Parathyroid adenoma (tissue), 2 donors: ENCODE results near the gene PHF14.

Source experiments
- H2AFZ ChIP-seq: fragments of 300-600 bp; sonication (generic); one replicate; pipeline ENCODE4 v1.7.0; 2017; ENCODE audit warnings: antibody characterized with exemption, mild to moderate bottlenecking
- H3K27ac ChIP-seq: fragments of 300-600 bp; sonication (generic); one replicate; pipeline ENCODE4 v1.7.0; 2017
- H3K27me3 ChIP-seq: fragments of 300-600 bp; sonication (generic); one replicate; pipeline ENCODE4 v1.7.0; 2017; ENCODE audit warnings: low read length; ENCODE audit not compliant: control insufficient read depth, insufficient read depth
- H3K36me3 ChIP-seq: fragments of 300-600 bp; sonication (generic); one replicate; pipeline ENCODE4 v1.7.0; 2017; ENCODE audit warnings: low read length; ENCODE audit not compliant: control insufficient read depth, insufficient read depth
- H3K4me1 ChIP-seq: fragments of 300-600 bp; sonication (generic); one replicate; pipeline ENCODE4 v1.7.0; 2017; ENCODE audit warnings: control low read depth
- H3K4me2 ChIP-seq: fragments of 300-600 bp; sonication (generic); one replicate; pipeline ENCODE4 v1.7.0; 2017; ENCODE audit warnings: low read length
- H3K4me3 ChIP-seq: fragments of 300-600 bp; sonication (generic); one replicate; pipeline ENCODE4 v1.7.0; 2017; ENCODE audit warnings: low read depth, low read length
- H3K79me2 ChIP-seq: fragments of 300-600 bp; sonication (generic); one replicate; pipeline ENCODE4 v1.7.0; 2017; ENCODE audit warnings: control low read depth
- H3K9ac ChIP-seq: fragments of 300-600 bp; sonication (generic); one replicate; pipeline ENCODE4 v1.7.0; 2017; ENCODE audit warnings: mild to moderate bottlenecking
- H3K9me3 ChIP-seq: fragments of 300-600 bp; sonication (generic); one replicate; pipeline ENCODE4 v1.7.0; 2017; ENCODE audit warnings: low read length; ENCODE audit not compliant: control insufficient read depth
- TF ChIP-seq, protein P1 (sequence below): fragments of 300-600 bp; sonication (generic); IDR thresholded peaks from one replicate; pipeline ENCODE4 v1.7.0; 2017; ENCODE audit warnings: antibody characterized with exemption, mild to moderate bottlenecking
- donor health status: primary hyperparathyroidism.

Gene PHF14

DNA sequence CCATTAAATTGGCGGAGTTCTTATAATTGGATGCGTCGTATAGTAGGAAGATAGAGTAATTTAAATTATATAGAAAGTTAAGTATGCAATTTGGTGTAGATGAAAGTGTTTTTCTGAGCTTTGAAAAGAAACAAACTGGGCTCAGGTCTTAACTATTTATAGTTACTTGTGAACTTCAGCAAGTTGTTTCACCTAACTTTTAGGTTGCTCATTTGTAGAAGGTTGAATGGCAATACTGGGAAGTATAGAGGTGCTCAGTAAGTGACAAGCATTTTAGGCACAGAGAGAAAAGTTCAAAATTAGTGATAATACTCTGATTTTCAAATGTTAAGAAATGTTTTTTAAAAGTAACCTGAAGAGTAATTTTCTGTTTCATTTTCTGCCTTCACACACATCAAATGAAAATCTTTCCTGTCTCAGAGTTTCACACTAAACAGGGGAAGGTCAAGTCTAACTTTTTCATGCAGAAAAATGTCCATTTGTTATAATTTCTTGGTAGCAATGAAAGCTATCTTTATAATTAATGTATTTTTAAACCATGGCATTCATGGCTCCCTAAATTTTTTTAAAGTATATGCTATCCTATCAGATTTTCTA, 146.5 kb downstream of the PHF14 start:
- Histone ChIP-seq H2AFZ (no peak overlapping the region), H3K4me1 (no peaks in the 10 kb centered on the region), H3K9me3 (no peaks in the 10 kb centered on the region), H3K4me2 (no peak overlapping the region), H3K79me2 (no peaks in the 10 kb centered on the region), H3K36me3 (no peaks in the 10 kb centered on the region), H3K27ac (no peak overlapping the region), H3K27me3 (no peaks in the 10 kb centered on the region), H3K4me3 (no peak overlapping the region), H3K9ac (no peak overlapping the region)
- TF ChIP-seq, protein P1, sequence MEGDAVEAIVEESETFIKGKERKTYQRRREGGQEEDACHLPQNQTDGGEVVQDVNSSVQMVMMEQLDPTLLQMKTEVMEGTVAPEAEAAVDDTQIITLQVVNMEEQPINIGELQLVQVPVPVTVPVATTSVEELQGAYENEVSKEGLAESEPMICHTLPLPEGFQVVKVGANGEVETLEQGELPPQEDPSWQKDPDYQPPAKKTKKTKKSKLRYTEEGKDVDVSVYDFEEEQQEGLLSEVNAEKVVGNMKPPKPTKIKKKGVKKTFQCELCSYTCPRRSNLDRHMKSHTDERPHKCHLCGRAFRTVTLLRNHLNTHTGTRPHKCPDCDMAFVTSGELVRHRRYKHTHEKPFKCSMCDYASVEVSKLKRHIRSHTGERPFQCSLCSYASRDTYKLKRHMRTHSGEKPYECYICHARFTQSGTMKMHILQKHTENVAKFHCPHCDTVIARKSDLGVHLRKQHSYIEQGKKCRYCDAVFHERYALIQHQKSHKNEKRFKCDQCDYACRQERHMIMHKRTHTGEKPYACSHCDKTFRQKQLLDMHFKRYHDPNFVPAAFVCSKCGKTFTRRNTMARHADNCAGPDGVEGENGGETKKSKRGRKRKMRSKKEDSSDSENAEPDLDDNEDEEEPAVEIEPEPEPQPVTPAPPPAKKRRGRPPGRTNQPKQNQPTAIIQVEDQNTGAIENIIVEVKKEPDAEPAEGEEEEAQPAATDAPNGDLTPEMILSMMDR, result no peak

DNA sequence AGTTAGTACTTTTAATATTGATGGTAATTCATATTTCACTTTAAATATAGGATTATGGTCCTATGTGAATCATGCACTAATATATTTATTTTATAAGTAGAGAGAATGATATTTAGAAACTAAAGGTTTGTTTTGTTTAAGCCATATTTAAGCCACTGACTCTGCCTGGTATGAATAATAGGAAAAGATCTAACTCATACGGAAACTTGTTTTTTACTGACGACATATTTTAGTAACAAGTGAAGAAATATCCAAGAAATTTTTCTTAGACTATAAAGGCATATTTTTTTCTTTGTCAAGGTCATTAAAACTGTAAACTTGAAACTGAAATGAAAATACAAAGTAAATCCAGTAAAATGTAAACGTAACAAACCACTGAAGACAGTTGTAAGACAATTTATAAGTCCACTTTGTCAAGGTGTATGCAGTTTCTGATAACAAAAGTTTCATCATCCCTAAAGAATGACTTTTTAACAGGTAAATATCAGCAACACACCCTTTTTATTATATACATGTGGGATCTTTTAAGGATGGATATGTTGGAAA, 147.1 kb downstream of the PHF14 start:
- Histone ChIP-seq H3K4me1 (no peaks in the 10 kb centered on the region), H3K9ac (no peak overlapping the region), H2AFZ (no peak overlapping the region), H3K9me3 (no peaks in the 10 kb centered on the region), H3K4me3 (no peak overlapping the region), H3K36me3 (no peaks in the 10 kb centered on the region), H3K27me3 (no peaks in the 10 kb centered on the region), H3K27ac (no peak overlapping the region), H3K79me2 (no peaks in the 10 kb centered on the region), H3K4me2 (no peak overlapping the region)
- TF ChIP-seq, protein P1, result no peak

GRCh38 chr7:11124856-11125559, 151.3 kb downstream of the PHF14 start:
- Histone ChIP-seq H3K4me2 (no peak overlapping the region), H3K9ac (no peak overlapping the region), H3K4me1 (no peaks in the 10 kb centered on the region), H3K27ac (no peak overlapping the region), H3K9me3 (no peaks in the 10 kb centered on the region), H3K79me2 (no peaks in the 10 kb centered on the region), H2AFZ (no peak overlapping the region), H3K4me3 (no peak overlapping the region), H3K36me3 (no peaks in the 10 kb centered on the region), H3K27me3 (no peaks in the 10 kb centered on the region)
- TF ChIP-seq, protein P1, result no peak

- Histone ChIP-seq H3K27ac (no peak overlapping the region), H3K4me2 (no peak overlapping the region), H3K9ac (no peak overlapping the region), H3K9me3 (no peaks in the 10 kb centered on the region), H3K27me3 (no peaks in the 10 kb centered on the region), H2AFZ (no peak overlapping the region), H3K79me2 (no peaks in the 10 kb centered on the region), H3K36me3 (no peaks in the 10 kb centered on the region), H3K4me1 (no peaks in the 10 kb centered on the region), H3K4me3 (no peak overlapping the region)
- TF ChIP-seq, protein P1, result no peak
Measured at GRCh38 chr7:11127114-11127785, 153.6 kb downstream of the PHF14 start.
